C4-2B (cell line): ENCODE data around the gene CCDC188.

Experiments
- H3K27ac ChIP-seq: fragments of 450-650 bp; 2 replicates; pipeline ENCODE4 v1.5.1; 2017
- CTCF ChIP-seq: fragments of 450-650 bp; conservative IDR thresholded peaks from 2 replicates; pipeline ENCODE4 v1.5.1; 2017; ENCODE audit warnings: mild to moderate bottlenecking
- ZFX ChIP-seq: fragments of 450-650 bp; IDR thresholded peaks from 2 replicates; pipeline ENCODE4 v1.6.1; 2017

CCDC188 gene

GRCh38 chr22:20183101-20183500, 32.2 kb upstream of the CCDC188 start:
- no peak overlapping the region for H3K27ac ChIP-seq
- TF ChIP-seq CTCF (no peak), ZFX (no peak)

GRCh38 chr22:20182365-20182764, 31.5 kb upstream of the CCDC188 start:
- H3K27ac ChIP-seq = no peak overlapping the region
- TF ChIP-seq ZFX (no peak), CTCF (no peak)

GRCh38 chr22:20181884-20182236, 31.0 kb upstream of the CCDC188 start:
- no peak overlapping the region for H3K27ac ChIP-seq
- TF ChIP-seq CTCF = no peak
- no peak for TF ChIP-seq ZFX

GRCh38 chr22:20181194-20181883, 30.5 kb upstream of the CCDC188 start:
- no peak for TF ChIP-seq ZFX
- TF ChIP-seq CTCF = no peak

GRCh38 chr22:20180640-20181039, 29.8 kb upstream of the CCDC188 start:
- H3K27ac ChIP-seq = no peak overlapping the region
- no peak; the same call in 1 of the 2 replicates for TF ChIP-seq CTCF
- no peak for TF ChIP-seq ZFX

More at GRCh38 chr22:20181194-20181883, 30.5 kb upstream of the CCDC188 start:
- no peak overlapping the region for H3K27ac ChIP-seq

GRCh38 chr22:20180245-20180630, 29.4 kb upstream of the CCDC188 start:
- no peak overlapping the region for H3K27ac ChIP-seq
- TF ChIP-seq ZFX = no peak
- no peak; the same call in 1 of the 2 replicates for TF ChIP-seq CTCF

- TF ChIP-seq CTCF = no peak
- TF ChIP-seq ZFX = no peak
Observed at GRCh38 chr22:20179455-20180244, 28.8 kb upstream of the CCDC188 start.

More at GRCh38 chr22:20179455-20180244, 28.8 kb upstream of the CCDC188 start:
- no peak overlapping the region for H3K27ac ChIP-seq
